DMS114 treated with DMSO at 0.1 percent for 48 hours (cell line): Measurements from ENCODE around the gene ZNF775.

Source experiments
- DNase-seq: peaks from one replicate; lab custom pipeline; 2025; ENCODE audit not compliant: unreplicated experiment; lab: John Stamatoyannopoulos, UW

ZNF775 gene

GRCh38 chr7:150432915-150433892 is 54.1 kb downstream of the ZNF775 start:
- DNase-seq, result no peak

GRCh38 chr7:150434240-150434639 is 55.1 kb downstream of the ZNF775 start:
- no peak for DNase-seq

GRCh38 chr7:150435047-150435389 is 55.9 kb downstream of the ZNF775 start:
- no peak for DNase-seq

- DNase-seq, result no peak
These were observed 56.4 kb downstream of the ZNF775 start for GRCh38 chr7:150435390-150436073.

- no peak for DNase-seq
These were observed 60.8 kb downstream of the ZNF775 start for GRCh38 chr7:150439967-150440366.

GRCh38 chr7:150441524-150441923 is 62.4 kb downstream of the ZNF775 start:
- no peak for DNase-seq

GRCh38 chr7:150442811-150443210 is 63.7 kb downstream of the ZNF775 start:
- no peak for DNase-seq

- no peak for DNase-seq
These were observed 64.8 kb downstream of the ZNF775 start for GRCh38 chr7:150443793-150444540.

- DNase-seq, result no peak
These were observed 65.7 kb downstream of the ZNF775 start for GRCh38 chr7:150444674-150445365.

- no peak for DNase-seq
These were observed 67.3 kb downstream of the ZNF775 start for GRCh38 chr7:150446288-150446938.
